ENCODE data around the gene TSPAN18.

GRCh38 chr11:44967930-44968496 lies 241.3 kb downstream of the TSPAN18 start:
- TF ChIP-seq CTCF (IDR thresholded peaks at IDR 0.05; ENCODE audit: low read depth, low read length, poor library complexity, severe bottlenecking) (no peak), EZH2phosphoT487 (IDR thresholded peaks at IDR 0.05; ENCODE audit: borderline replicate concordance, low read length) (no peak)

Measured in DOHH2 (cell line).